Astrocyte of the hippocampus (primary cell): ENCODE measurements around the gene RPS19BP1.
"Not testable (repeated sequence)": the region's sequence is repeated elsewhere in the genome, so short reads cannot be mapped to it uniquely, and the experiment has no call there.

Experiments
- DNase-seq: peaks from one replicate; pipeline ENCODE4 v3.0.0; 2011; ENCODE audit warnings: low read depth, low spot score

RPS19BP1 gene

GRCh38 chr22:39528681-39529486, 3.7 kb downstream of the RPS19BP1 start:
- peak; percentile 96 for DNase-seq

- DNase-seq, result no peak
Measured at GRCh38 chr22:39528080-39528661, 4.4 kb downstream of the RPS19BP1 start.

GRCh38 chr22:39527481-39527961, 5.0 kb downstream of the RPS19BP1 start:
- DNase-seq, result no peak

- no peak for DNase-seq
Measured at GRCh38 chr22:39526736-39527171, 5.8 kb downstream of the RPS19BP1 start.

- no peak for DNase-seq
Measured at GRCh38 chr22:39525658-39525975, 6.9 kb downstream of the RPS19BP1 start.

GRCh38 chr22:39524753-39525657, 7.5 kb downstream of the RPS19BP1 start:
- no peak for DNase-seq

GRCh38 chr22:39524089-39524752, 8.3 kb downstream of the RPS19BP1 start:
- no peak for DNase-seq

- DNase-seq, result peak; percentile 60
Measured at GRCh38 chr22:39522567-39523300, 9.8 kb downstream of the RPS19BP1 start.

- not testable (repeated sequence) for DNase-seq
Measured at GRCh38 chr22:39522091-39522490, 10.5 kb downstream of the RPS19BP1 start.

- DNase-seq, result not testable (repeated sequence)
Measured at GRCh38 chr22:39521106-39521885, 11.3 kb downstream of the RPS19BP1 start.

GRCh38 chr22:39520226-39521105, 12.1 kb downstream of the RPS19BP1 start, which contains the start of gene ATF4:
Gene ATF4 (plus strand): TSS chr22:39520562. CDS start chr22:39521446, 884 bp downstream.
- DNase-seq, result peak; percentile 94

- peak; percentile 100 for DNase-seq
Measured at GRCh38 chr22:39519681-39520225, 12.8 kb downstream of the RPS19BP1 start.

- no peak for DNase-seq
Measured at GRCh38 chr22:39518996-39519680, 13.4 kb downstream of the RPS19BP1 start.

- DNase-seq, result peak; percentile 22
Measured at GRCh38 chr22:39518144-39518786, 14.3 kb downstream of the RPS19BP1 start.

GRCh38 chr22:39517470-39517869, 15.1 kb downstream of the RPS19BP1 start:
- no peak for DNase-seq

GRCh38 chr22:39515266-39516050, 17.1 kb downstream of the RPS19BP1 start:
- no peak for DNase-seq
